Liver (tissue), 9 donors: ENCODE data around the gene EXOC6B. TPM values are rescaled to one million over a fixed set of nuclear protein-coding genes. Genes with fewer than 3 reads are reported as not detected.
"Not testable (repeated sequence)": the region's sequence is repeated elsewhere in the genome, so short reads cannot be mapped to it uniquely, and the experiment has no call there.

Experiments used
- DNase-seq: peaks from one replicate; pipeline ENCODE4 v3.0.0-alpha.2; 2017; ENCODE audit warnings: low spot score
- H3K27ac ChIP-seq, 2 donors: one replicate each; pipeline ENCODE4 v1.7.0; 2013; ENCODE audit warnings: inconsistent platforms in 2 of 2, low read length in 2 of 2, control low read depth in 1 of 2, low read depth in 1 of 2, mild to moderate bottlenecking in 1 of 2
- H3K27me3 ChIP-seq, 4 donors: one replicate each; pipeline versions ENCODE4 v1.6.1 to v1.7.0; 2013; ENCODE audit warnings: low read length in 3 of 4, inconsistent platforms in 1 of 4, mild to moderate bottlenecking in 1 of 4, moderate library complexity in 1 of 4; ENCODE audit not compliant: control insufficient read depth in 4 of 4, insufficient read depth in 4 of 4
- H3K36me3 ChIP-seq, 4 donors: one replicate each; pipeline versions ENCODE4 v1.6.1 to v1.7.0; 2013; ENCODE audit warnings: low read length in 3 of 4, mild to moderate bottlenecking in 3 of 4, low read depth in 1 of 4, moderate library complexity in 1 of 4; ENCODE audit not compliant: control insufficient read depth in 4 of 4, insufficient read depth in 3 of 4
- H3K4me1 ChIP-seq, 4 donors: one replicate each; pipeline versions ENCODE4 v1.6.1 to v1.7.0; 2013; ENCODE audit warnings: low read length in 3 of 4, mild to moderate bottlenecking in 3 of 4, moderate library complexity in 1 of 4; ENCODE audit not compliant: control insufficient read depth in 4 of 4, insufficient read depth in 4 of 4
- H3K4me3 ChIP-seq, 3 donors: one replicate each; pipeline versions ENCODE4 v1.6.1 to v1.7.0; 2013; ENCODE audit warnings: low read length in 3 of 3, control low read depth in 1 of 3, low read depth in 1 of 3, mild to moderate bottlenecking in 1 of 3
- H3K9ac ChIP-seq, 2 donors: one replicate each; pipeline ENCODE4 v1.7.0; 2013; ENCODE audit warnings: low read length in 2 of 2, mild to moderate bottlenecking in 2 of 2, moderate library complexity in 2 of 2, control low read depth in 1 of 2, low read depth in 1 of 2
- H3K9me3 ChIP-seq, 4 donors: one replicate each; pipeline versions ENCODE4 v1.6.1 to v1.7.0; 2013; ENCODE audit warnings: low read length in 3 of 4; ENCODE audit not compliant: control insufficient read depth in 4 of 4
- ATF3 ChIP-seq: IDR thresholded peaks from 2 replicates; pipeline ENCODE4 v1.6.1; 2016; ENCODE audit warnings: antibody characterized with exemption
- CTCF ChIP-seq: fragments of 150-350 bp; IDR thresholded peaks from 2 replicates; pipeline ENCODE4 v1.5.1; 2017; ENCODE audit warnings: improper control_type of control experiment, low read depth, low read length; ENCODE audit not compliant: missing input control
- EGR1 ChIP-seq, 2 donors: IDR thresholded peaks; 2 replicates each; pipeline ENCODE4 v1.6.1; 2016 to 2018; ENCODE audit warnings: antibody characterized with exemption in 2 of 2, low read depth in 2 of 2
- FOXA1 ChIP-seq: IDR thresholded peaks from 2 replicates; pipeline ENCODE4 v1.6.1; 2016; ENCODE audit warnings: antibody characterized with exemption
- GABPA ChIP-seq, 2 donors: IDR thresholded peaks in 1 of 2; conservative IDR thresholded peaks in 1 of 2; 2 replicates each; pipeline ENCODE4 v1.6.1; 2016; ENCODE audit warnings: antibody characterized with exemption in 2 of 2, mild to moderate bottlenecking in 1 of 2, moderate library complexity in 1 of 2
- JUND ChIP-seq, 2 donors: IDR thresholded peaks; 2 replicates each; pipeline ENCODE4 v1.6.1; 2016; ENCODE audit warnings: antibody characterized with exemption in 2 of 2
- MAX ChIP-seq: IDR thresholded peaks from 2 replicates; pipeline ENCODE4 v1.6.1; 2016; ENCODE audit warnings: antibody characterized with exemption
- NR2F2 ChIP-seq: IDR thresholded peaks from 2 replicates; pipeline ENCODE4 v1.6.1; 2016; ENCODE audit warnings: antibody characterized with exemption
- REST ChIP-seq: IDR thresholded peaks from 2 replicates; pipeline ENCODE4 v1.6.1; 2016; ENCODE audit warnings: antibody characterized with exemption, mild to moderate bottlenecking
- RXRA ChIP-seq, 2 donors: IDR thresholded peaks; 2 replicates each; pipeline ENCODE4 v1.6.1; 2017 to 2018; ENCODE audit warnings: antibody characterized with exemption in 2 of 2, mild to moderate bottlenecking in 1 of 2
- SP1 ChIP-seq: IDR thresholded peaks from 2 replicates; pipeline ENCODE4 v1.6.1; 2018; ENCODE audit warnings: antibody characterized with exemption, mild to moderate bottlenecking
- YY1 ChIP-seq: IDR thresholded peaks from 2 replicates; pipeline ENCODE4 v1.6.1; 2016; ENCODE audit warnings: antibody characterized with exemption, mild to moderate bottlenecking
- ZBTB33 ChIP-seq: IDR thresholded peaks from 2 replicates; pipeline ENCODE4 v1.6.1; 2016; ENCODE audit warnings: antibody characterized with exemption
- WGBS: extraction: QIAGEN DNeasy Blood & Tissue Kit; methylation state at CpG from one replicate; pipeline ENCODE4 v1.1.7; 2013; 5-methylcytosine and 5-hydroxymethylcytosine counted together
- polyA plus RNA-seq, 2 donors: library from polyadenylated mRNA; stranded (reverse) in 1 of 2; unstranded in 1 of 2; fragments of 200-250 nt in 1 of 2; fragments of >200 nt in 1 of 2; fragmentation: Nextera tagmentation in 1 of 2; extraction: Ambion mirVana in 1 of 2; gene quantifications; one replicate each; pipeline versions ENCODE4 v1.2.1 to v1.2.3, GENCODE V29; 2013 to 2015
- total RNA-seq, 2 donors: library from RNA; depleted of rRNA; stranded (reverse); fragments of >200 nt; gene quantifications; one replicate each; pipeline ENCODE4 v1.2.3, GENCODE V29; 2014
- donor health status: healthy.
- donor health status: healthy.
- donor health status: healthy.
- donor health status: healthy.
- donor health status: healthy.

The EXOC6B gene
- total and polyA plus RNA-seq, 4 donors = 1.7 to 9.5 (median 5.5) TPM

GRCh38 chr2:72583836-72584235 lies 242.0 kb downstream of the EXOC6B start:
- H3K9me3 ChIP-seq, H3K27ac ChIP-seq, H3K4me3 ChIP-seq, DNase-seq, H3K9ac ChIP-seq, H3K4me1 ChIP-seq, H3K27me3 ChIP-seq, H3K36me3 ChIP-seq: not testable (repeated sequence)
- WGBS = 98% methylated on average over 4 of the region's 4 CpGs

GRCh38 chr2:72583376-72583775 lies 242.5 kb downstream of the EXOC6B start:
- DNase-seq = no peak
- TF ChIP-seq CTCF = no peak
- TF ChIP-seq RXRA (IDR thresholded peaks at IDR 0.05) = no peak
- no peak for TF ChIP-seq REST
- no peak for TF ChIP-seq YY1
- no peak for TF ChIP-seq GABPA (IDR thresholded peaks at IDR 0.05 in 1 of 2, conservative IDR thresholded peaks at IDR 0.05 in 1 of 2)
- no peak for TF ChIP-seq EGR1 (IDR thresholded peaks at IDR 0.05; ENCODE audit: low read depth in 2 of 2)
- TF ChIP-seq ATF3 = no peak
- TF ChIP-seq MAX = no peak
- no peak for TF ChIP-seq NR2F2
- no peak for TF ChIP-seq JUND (IDR thresholded peaks at IDR 0.05)
- TF ChIP-seq SP1 = no peak
- TF ChIP-seq ZBTB33 = no peak
- TF ChIP-seq FOXA1 = no peak
- no peak overlapping the region for H3K4me3 ChIP-seq
- no peaks in the 10 kb centered on the region for H3K27me3 ChIP-seq
- no peaks in the 10 kb centered on the region for H3K4me1 ChIP-seq
- H3K9ac ChIP-seq = no peak overlapping the region
- no peaks in the 10 kb centered on the region for H3K9me3 ChIP-seq
- 74% methylated on average over 1 of the region's 1 CpG for WGBS
- no peaks in the 10 kb centered on the region for H3K36me3 ChIP-seq
- H3K27ac ChIP-seq = no peak overlapping the region
